GM19328 (cell line): ENCODE data around the gene CDH4.

Source experiments
- ATAC-seq: cut with Tn5 transposase; IDR thresholded peaks from one replicate; pipeline ENCODE4 v1.9.1; 2021; ENCODE audit warnings: mild to moderate bottlenecking, moderate library complexity; ENCODE audit not compliant: unreplicated experiment

CDH4 gene

GRCh38 chr20:61765081-61765870 lies 513.2 kb downstream of the CDH4 start:
- no peak for ATAC-seq

GRCh38 chr20:61765871-61766654 lies 514.0 kb downstream of the CDH4 start:
- ATAC-seq = no peak

- ATAC-seq = no peak
Observed at GRCh38 chr20:61766921-61767610, 515.0 kb downstream of the CDH4 start.

- no peak for ATAC-seq
Observed at GRCh38 chr20:61767761-61768494, 515.9 kb downstream of the CDH4 start.

GRCh38 chr20:61768571-61769285 lies 516.7 kb downstream of the CDH4 start:
- ATAC-seq = no peak

- ATAC-seq = no peak
Observed at GRCh38 chr20:61769286-61769832, 517.3 kb downstream of the CDH4 start.

GRCh38 chr20:61770113-61770585 lies 518.1 kb downstream of the CDH4 start:
- ATAC-seq = no peak

- no peak for ATAC-seq
Observed at GRCh38 chr20:61771805-61772350, 519.8 kb downstream of the CDH4 start.

- ATAC-seq = no peak
Observed at GRCh38 chr20:61772828-61773631, 521.0 kb downstream of the CDH4 start.

GRCh38 chr20:61773926-61774587 lies 522.0 kb downstream of the CDH4 start:
- no peak for ATAC-seq

GRCh38 chr20:61775423-61775822 lies 523.4 kb downstream of the CDH4 start:
- ATAC-seq = no peak

GRCh38 chr20:61776491-61777075 lies 524.5 kb downstream of the CDH4 start:
- ATAC-seq = no peak

- no peak for ATAC-seq
Observed at GRCh38 chr20:61777773-61778494, 525.9 kb downstream of the CDH4 start.

GRCh38 chr20:61778495-61778863 lies 526.4 kb downstream of the CDH4 start:
- ATAC-seq = no peak

GRCh38 chr20:61779176-61779965 lies 527.3 kb downstream of the CDH4 start:
- no peak for ATAC-seq

- no peak for ATAC-seq
Observed at GRCh38 chr20:61780066-61780465, 528.0 kb downstream of the CDH4 start.
